Neural progenitor cell (in vitro differentiated cells): Measurements from ENCODE around the gene BCAT1. TPM values are rescaled to one million over a fixed set of nuclear protein-coding genes. Genes with fewer than 3 reads are reported as not detected.

Experiments
- DNase-seq: peaks from one replicate; pipeline ENCODE4 v3.0.0-alpha.2; 2016; ENCODE audit warnings: low spot score
- H2AFZ ChIP-seq: fragments of 200-600 bp; sonication (generic); replicated peaks from 2 replicates; pipeline ENCODE4 v1.6.1; 2016; ENCODE audit warnings: antibody characterized with exemption
- H3F3A ChIP-seq: fragments of 200-600 bp; sonication (generic); 2 replicates; pipeline ENCODE4 v1.6.1; 2016; ENCODE audit warnings: antibody characterized with exemption, low read depth
- H3K27ac ChIP-seq: fragments of 200-600 bp; sonication (generic); 2 replicates; pipeline ENCODE4 v1.5.1; 2016; ENCODE audit warnings: mild to moderate bottlenecking
- H3K27me3 ChIP-seq: fragments of 200-600 bp; sonication (generic); 2 replicates; pipeline ENCODE4 v1.6.1; 2016; ENCODE audit warnings: mild to moderate bottlenecking, moderate library complexity
- H3K36me3 ChIP-seq: fragments of 200-600 bp; sonication (generic); 2 replicates; pipeline ENCODE4 v1.5.1; 2016
- H3K4me1 ChIP-seq: fragments of 200-600 bp; sonication (generic); 2 replicates; pipeline ENCODE4 v1.6.1; 2016; ENCODE audit warnings: mixed run types
- H3K4me2 ChIP-seq: fragments of 200-600 bp; sonication (generic); 2 replicates; pipeline ENCODE4 v1.6.1; 2016
- H3K4me3 ChIP-seq: fragments of 200-600 bp; sonication (generic); 2 replicates; pipeline ENCODE4 v1.5.1; 2016
- H3K79me2 ChIP-seq: fragments of 200-600 bp; sonication (generic); 2 replicates; pipeline ENCODE4 v1.6.1; 2016; ENCODE audit warnings: low read depth
- H3K9ac ChIP-seq: fragments of 200-600 bp; sonication (generic); 2 replicates; pipeline ENCODE4 v1.6.1; 2016
- H3K9me3 ChIP-seq: fragments of 200-600 bp; sonication (generic); 2 replicates; pipeline ENCODE4 v1.5.1; 2016; ENCODE audit warnings: low read depth
- H4K20me1 ChIP-seq: fragments of 200-600 bp; sonication (generic); 2 replicates; pipeline ENCODE4 v1.6.1; 2016; ENCODE audit warnings: low read depth
- H3K27ac Mint-ChIP-seq: 3 replicates; pipeline ENCODE4 v1.8.0; 2021; ENCODE audit warnings: mixed read lengths
- H3K27me3 Mint-ChIP-seq: 2 replicates; pipeline ENCODE4 v1.8.0; 2022; ENCODE audit warnings: low read depth, mild to moderate bottlenecking, inconsistent platforms, moderate library complexity, mixed read lengths; ENCODE audit not compliant: insufficient read depth
- H3K36me3 Mint-ChIP-seq: 3 replicates; pipeline ENCODE4 v1.8.0; 2021; ENCODE audit warnings: mixed read lengths
- H3K4me1 Mint-ChIP-seq: 3 replicates; pipeline ENCODE4 v1.8.0; 2021; ENCODE audit warnings: mixed read lengths
- H3K4me3 Mint-ChIP-seq: 3 replicates; pipeline ENCODE4 v1.8.0; 2021; ENCODE audit warnings: mild to moderate bottlenecking, moderate library complexity, mixed read lengths
- H3K9me3 Mint-ChIP-seq: 3 replicates; pipeline ENCODE4 v1.8.0; 2020; ENCODE audit warnings: mixed read lengths
- EZH2 ChIP-seq: fragments of 200-600 bp; sonication (generic); IDR thresholded peaks from 2 replicates; pipeline ENCODE4 v1.6.1; 2017; ENCODE audit warnings: antibody characterized with exemption, mild to moderate bottlenecking, moderate library complexity
- EZH2phosphoT487 ChIP-seq: fragments of 200-600 bp; sonication (generic); IDR thresholded peaks from 2 replicates; pipeline ENCODE4 v1.6.1; 2017; ENCODE audit warnings: antibody characterized with exemption
- total RNA-seq: library from RNA; depleted of rRNA; stranded (reverse); fragments of >200 nt; gene quantifications from 2 replicates; pipeline ENCODE4 v1.2.3, GENCODE V29; 2015; ENCODE audit warnings: low replicate concordance
- TF ChIP-seq, protein P1 (sequence below): fragments of 200-600 bp; sonication (generic); IDR thresholded peaks from 2 replicates; pipeline ENCODE4 v1.5.1; 2017; ENCODE audit warnings: antibody characterized with exemption, mild to moderate bottlenecking

Gene BCAT1
- total RNA-seq, 1 donor from 2014 or later = 287 TPM

DNA sequence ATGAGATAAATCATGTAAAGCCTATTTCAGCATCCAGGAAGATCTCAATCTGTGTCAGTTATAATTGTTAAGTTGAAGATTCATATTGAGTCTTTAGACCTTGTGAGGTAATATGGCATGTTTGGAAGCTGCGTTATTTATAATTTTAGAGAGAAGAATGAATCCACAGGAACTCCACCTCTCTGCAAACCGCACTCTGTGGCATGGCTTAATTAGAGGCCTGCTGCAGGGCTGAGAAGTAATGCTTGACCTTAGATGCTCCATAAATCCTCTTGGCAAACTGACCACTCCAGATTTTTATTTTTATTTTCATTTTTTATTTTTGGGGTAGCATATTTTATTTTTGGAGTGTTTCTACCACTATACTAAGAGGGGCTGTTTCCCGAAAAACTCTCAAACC is 28.8 kb downstream of the BCAT1 start:
- Mint-ChIP-seq H3K4me3 (no peak overlapping the region), H3K36me3 (peaks cover 37% of the 10 kb centered on the region), H3K9me3 (peaks cover 25% of the 10 kb centered on the region), H3K27me3 (peaks cover 2% of the 10 kb centered on the region), H3K4me1 (no peaks in the 10 kb centered on the region), H3K27ac (no peak overlapping the region)
- Histone ChIP-seq H3F3A (no peaks in the 10 kb centered on the region), H3K79me2 (peaks cover 100% of the 10 kb centered on the region), H3K27ac (no peak overlapping the region), H2AFZ (no peak overlapping the region), H3K9me3 (no peaks in the 10 kb centered on the region), H4K20me1 (peaks cover 55% of the 10 kb centered on the region), H3K4me2 (no peak overlapping the region), H3K27me3 (no peaks in the 10 kb centered on the region), H3K9ac (no peak overlapping the region), H3K36me3 (peaks cover 7% of the 10 kb centered on the region), H3K4me3 (no peak overlapping the region), H3K4me1 (no peaks in the 10 kb centered on the region)
- no peak for DNase-seq
- TF ChIP-seq EZH2 (no peak), EZH2phosphoT487 (no peak)
- TF ChIP-seq, protein P1, sequence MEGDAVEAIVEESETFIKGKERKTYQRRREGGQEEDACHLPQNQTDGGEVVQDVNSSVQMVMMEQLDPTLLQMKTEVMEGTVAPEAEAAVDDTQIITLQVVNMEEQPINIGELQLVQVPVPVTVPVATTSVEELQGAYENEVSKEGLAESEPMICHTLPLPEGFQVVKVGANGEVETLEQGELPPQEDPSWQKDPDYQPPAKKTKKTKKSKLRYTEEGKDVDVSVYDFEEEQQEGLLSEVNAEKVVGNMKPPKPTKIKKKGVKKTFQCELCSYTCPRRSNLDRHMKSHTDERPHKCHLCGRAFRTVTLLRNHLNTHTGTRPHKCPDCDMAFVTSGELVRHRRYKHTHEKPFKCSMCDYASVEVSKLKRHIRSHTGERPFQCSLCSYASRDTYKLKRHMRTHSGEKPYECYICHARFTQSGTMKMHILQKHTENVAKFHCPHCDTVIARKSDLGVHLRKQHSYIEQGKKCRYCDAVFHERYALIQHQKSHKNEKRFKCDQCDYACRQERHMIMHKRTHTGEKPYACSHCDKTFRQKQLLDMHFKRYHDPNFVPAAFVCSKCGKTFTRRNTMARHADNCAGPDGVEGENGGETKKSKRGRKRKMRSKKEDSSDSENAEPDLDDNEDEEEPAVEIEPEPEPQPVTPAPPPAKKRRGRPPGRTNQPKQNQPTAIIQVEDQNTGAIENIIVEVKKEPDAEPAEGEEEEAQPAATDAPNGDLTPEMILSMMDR = no peak

DNA sequence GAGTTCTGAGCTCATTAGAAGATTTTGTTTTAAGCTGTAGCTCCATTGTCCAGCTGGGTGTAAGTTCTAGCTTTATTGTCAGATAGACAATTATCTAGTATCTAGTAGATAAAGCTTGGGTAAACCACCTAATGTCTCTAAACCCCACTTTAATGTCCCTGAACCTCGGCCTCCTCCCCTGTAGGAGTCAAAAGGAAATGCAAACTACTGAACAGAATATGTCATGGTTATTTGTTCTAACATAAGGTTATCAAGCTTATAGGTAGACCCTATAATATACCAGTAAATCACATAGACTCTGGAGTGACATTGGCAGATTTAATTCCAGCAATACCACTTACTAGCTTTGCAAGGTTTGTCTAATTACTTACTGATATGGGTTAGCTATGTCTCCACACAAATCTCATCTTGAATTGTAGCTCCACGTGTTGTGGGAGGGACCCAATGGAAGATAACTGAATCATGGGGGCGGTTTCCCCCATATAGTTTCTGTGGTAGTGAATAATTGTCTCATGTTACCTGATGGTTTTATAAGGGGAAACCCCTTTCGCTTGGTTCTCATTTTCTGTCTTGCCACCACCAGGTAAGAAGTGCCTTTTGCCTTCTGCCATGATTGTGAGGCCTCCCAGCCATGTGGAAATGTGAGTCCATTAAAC is 29.4 kb downstream of the BCAT1 start:
- peaks cover 53% of the 10 kb centered on the region for H4K20me1 ChIP-seq
- no peaks in the 10 kb centered on the region for H3K4me1 Mint-ChIP-seq
- no peak for TF ChIP-seq EZH2phosphoT487
- TF ChIP-seq, protein P1 = no peak
- no peak for TF ChIP-seq EZH2
- no peak overlapping the region for H3K4me3 ChIP-seq
- H3K27me3 ChIP-seq = no peaks in the 10 kb centered on the region
- H3K9me3 Mint-ChIP-seq = peaks cover 18% of the 10 kb centered on the region
- peaks cover 30% of the 10 kb centered on the region for H3K36me3 Mint-ChIP-seq
- H3K9me3 ChIP-seq = no peaks in the 10 kb centered on the region
- H3F3A ChIP-seq = no peaks in the 10 kb centered on the region
- no peak overlapping the region for H3K27ac Mint-ChIP-seq
- H3K4me1 ChIP-seq = no peaks in the 10 kb centered on the region
- no peak overlapping the region for H3K4me3 Mint-ChIP-seq
- H3K27ac ChIP-seq = no peak overlapping the region
- peaks cover 7% of the 10 kb centered on the region for H3K36me3 ChIP-seq
- H2AFZ ChIP-seq = no peak overlapping the region
- DNase-seq = no peak
- H3K4me2 ChIP-seq = no peak overlapping the region
- peaks cover 2% of the 10 kb centered on the region for H3K27me3 Mint-ChIP-seq
- H3K79me2 ChIP-seq = peaks cover 100% of the 10 kb centered on the region
- H3K9ac ChIP-seq = no peak overlapping the region

DNA sequence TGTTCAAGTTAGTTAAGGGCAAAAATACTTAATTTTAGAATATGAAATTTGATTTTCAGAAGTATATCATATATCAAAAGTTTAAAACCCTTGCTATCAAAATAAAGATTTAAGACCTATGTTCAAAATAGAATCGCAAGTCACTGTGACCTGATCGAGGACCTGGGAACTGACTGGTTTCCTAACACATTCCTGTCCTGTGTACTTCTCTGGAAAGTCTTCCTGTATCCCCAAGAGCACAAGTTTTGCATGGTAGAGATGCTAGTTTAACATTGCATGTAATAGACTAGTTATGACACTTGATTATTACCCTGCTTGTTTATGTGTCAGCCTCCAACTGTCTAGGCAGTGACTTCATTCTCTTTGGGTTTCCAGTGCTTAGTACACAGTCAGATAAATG is 30.3 kb downstream of the BCAT1 start:
- peaks cover 17% of the 10 kb centered on the region for H3K9me3 Mint-ChIP-seq
- peaks cover 28% of the 10 kb centered on the region for H3K36me3 Mint-ChIP-seq
- H3F3A ChIP-seq = no peaks in the 10 kb centered on the region
- H3K9me3 ChIP-seq = no peaks in the 10 kb centered on the region
- peaks cover 100% of the 10 kb centered on the region for H3K79me2 ChIP-seq
- H3K27ac Mint-ChIP-seq = no peak overlapping the region
- no peaks in the 10 kb centered on the region for H3K4me1 ChIP-seq
- H3K36me3 ChIP-seq = peaks cover 7% of the 10 kb centered on the region
- no peak overlapping the region for H3K4me2 ChIP-seq
- no peak overlapping the region for H3K9ac ChIP-seq
- H4K20me1 ChIP-seq = peaks cover 54% of the 10 kb centered on the region
- H3K4me3 Mint-ChIP-seq = no peak overlapping the region
- no peak for DNase-seq
- TF ChIP-seq, protein P1 = no peak
- TF ChIP-seq EZH2 = no peak
- no peak for TF ChIP-seq EZH2phosphoT487
- no peak overlapping the region for H2AFZ ChIP-seq
- peaks cover 1% of the 10 kb centered on the region for H3K27me3 Mint-ChIP-seq
- H3K4me3 ChIP-seq = no peak overlapping the region
- peaks cover 2% of the 10 kb centered on the region for H3K4me1 Mint-ChIP-seq
- no peaks in the 10 kb centered on the region for H3K27me3 ChIP-seq
- no peak overlapping the region for H3K27ac ChIP-seq
